K562 (cell line): ENCODE results near the gene IARS1. TPM values are rescaled to one million over a fixed set of nuclear protein-coding genes. Genes with fewer than 3 reads are reported as not detected.

ENCODE experiments used
- CEBPB ChIP-seq: fragments of 450-650 bp; IDR thresholded peaks from 2 replicates; pipeline ENCODE4 v1.6.1; 2016; ENCODE audit warnings: missing genetic modification characterization, missing compliant biosample characterization
- DLX4 ChIP-seq: fragments of 250-450 bp; sonication (Bioruptor Pico); IDR thresholded peaks from 2 replicates; pipeline ENCODE4 v1.6.1; 2021; ENCODE audit warnings: mild to moderate bottlenecking
- ELK1 ChIP-seq: sonication (generic); formaldehyde crosslinking; IDR thresholded peaks from 2 replicates; pipeline ENCODE4 v1.8.1; 2022; ENCODE audit warnings: missing genetic modification reagents
- FOSL1 ChIP-seq: fragments of 200-800 bp; sonication (Bioruptor generic); conservative IDR thresholded peaks from 2 replicates; pipeline ENCODE4 v1.6.1; 2016; ENCODE audit warnings: missing genetic modification characterization, missing compliant biosample characterization
- FOXM1 ChIP-seq, 2 experiments: fragments of 450-650 bp in 1 of 2; sonication (generic) in 1 of 2; formaldehyde crosslinking in 1 of 2; IDR thresholded peaks; 2 replicates each; pipeline versions ENCODE4 v1.6.1 to v1.9.0; 2017 to 2022; ENCODE audit warnings: low read depth in 2 of 2, mild to moderate bottlenecking in 2 of 2, missing genetic modification reagents in 1 of 2, moderate library complexity in 1 of 2
- HDAC1 ChIP-seq, 2 experiments: fragments of 450-650 bp; IDR thresholded peaks; 2 replicates each; pipeline ENCODE4 v1.6.1; 2016 to 2017; ENCODE audit warnings: inconsistent platforms in 1 of 2, mild to moderate bottlenecking in 1 of 2, moderate library complexity in 1 of 2
- HNRNPK ChIP-seq: fragments of 200-400 bp; formaldehyde crosslinking; IDR thresholded peaks from one replicate; pipeline ENCODE4 v1.6.1; 2018; ENCODE audit warnings: mild to moderate bottlenecking, low read depth, low read length; ENCODE audit not compliant: poor library complexity, severe bottlenecking
- LCOR ChIP-seq: sonication (generic); formaldehyde crosslinking; IDR thresholded peaks from 2 replicates; pipeline ENCODE4 v1.8.0; 2022; ENCODE audit warnings: mild to moderate bottlenecking, missing genetic modification reagents
- MAX ChIP-seq: sonication (generic); formaldehyde crosslinking; IDR thresholded peaks from 2 replicates; pipeline ENCODE4 v1.9.0; 2022; ENCODE audit warnings: mild to moderate bottlenecking, missing genetic modification reagents
- MTF1 ChIP-seq: fragments of 250-450 bp; sonication (Bioruptor Pico); IDR thresholded peaks from 2 replicates; pipeline ENCODE4 v1.9.0; 2021; ENCODE audit warnings: moderate library complexity, mild to moderate bottlenecking, inconsistent platforms, borderline replicate concordance
- MYC ChIP-seq, 2 experiments: fragments of 250-450 bp in 1 of 2; sonication (Bioruptor Pico) in 1 of 2; IDR thresholded peaks; 2 replicates each; pipeline versions ENCODE4 v1.5.1 to v1.6.1; 2012 to 2021; ENCODE audit warnings: low read depth in 2 of 2, borderline replicate concordance in 1 of 2, improper control_type of control experiment in 1 of 2, low read length in 1 of 2, mild to moderate bottlenecking in 1 of 2, moderate library complexity in 1 of 2
- NFATC3 ChIP-seq: fragments of 450-650 bp; IDR thresholded peaks from 2 replicates; pipeline ENCODE4 v1.6.1; 2017; ENCODE audit warnings: mild to moderate bottlenecking
- NR2C1 ChIP-seq, 2 experiments: fragments of 450-650 bp; IDR thresholded peaks; 2 replicates each; pipeline ENCODE4 v1.6.1; 2017; ENCODE audit warnings: mild to moderate bottlenecking in 2 of 2, antibody characterized with exemption in 1 of 2, inconsistent platforms in 1 of 2, missing compliant biosample characterization in 1 of 2, missing genetic modification characterization in 1 of 2
- RUNX1 ChIP-seq: sonication (generic); IDR thresholded peaks from 2 replicates; pipeline ENCODE4 v1.6.1; 2016; ENCODE audit warnings: antibody characterized with exemption, low read depth
- TCF15 ChIP-seq: fragments of 250-450 bp; sonication (Bioruptor Pico); IDR thresholded peaks from 2 replicates; pipeline ENCODE4 v1.8.0; 2022; ENCODE audit warnings: moderate library complexity, mild to moderate bottlenecking, inconsistent platforms
- ZBTB11 ChIP-seq, 3 experiments: fragments of 200-800 bp in 1 of 3; fragments of 250-450 bp in 1 of 3; fragments of 450-650 bp in 1 of 3; sonication (Bioruptor Pico) in 1 of 3; sonication (Bioruptor generic) in 1 of 3; formaldehyde crosslinking in 1 of 3; IDR thresholded peaks; 2 replicates each; pipeline versions ENCODE4 v1.6.1 to v1.8.0; 2016 to 2022; ENCODE audit warnings: mild to moderate bottlenecking in 2 of 3, missing genetic modification characterization in 2 of 3, missing compliant biosample characterization in 1 of 3, moderate library complexity in 1 of 3
- ZBTB7A ChIP-seq: IDR thresholded peaks from 2 replicates; pipeline ENCODE4 v1.6.1; 2011; ENCODE audit warnings: low read depth, mild to moderate bottlenecking, low read length, moderate library complexity, borderline replicate concordance; ENCODE audit not compliant: control insufficient read depth
- ZNF121 ChIP-seq: sonication (generic); formaldehyde crosslinking; conservative IDR thresholded peaks from 2 replicates; pipeline ENCODE4 v1.8.0; 2022; ENCODE audit warnings: missing genetic modification reagents
- ZNF695 ChIP-seq: fragments of 450-650 bp; formaldehyde crosslinking; IDR thresholded peaks from 2 replicates; pipeline ENCODE4 v1.4.0; 2020; ENCODE audit warnings: mild to moderate bottlenecking, moderate library complexity
- ZNF76 ChIP-seq: fragments of 250-450 bp; sonication (Bioruptor Pico); IDR thresholded peaks from 2 replicates; pipeline ENCODE4 v1.4.0; 2020; ENCODE audit warnings: mild to moderate bottlenecking, moderate library complexity, borderline replicate concordance
- polyA plus RNA-seq, 8 experiments: library from polyadenylated mRNA; depleted of rRNA in 4 of 8; stranded (reverse) in 5 of 8; unstranded in 3 of 8; fragments of >200 nt; fragmentation: Nextera tagmentation in 2 of 8; fragmentation: Illumina TruSeq in 1 of 8; extraction: Ambion mirVana in 2 of 8; extraction: Trizol in 1 of 8; gene quantifications; 2 replicates each; pipeline versions ENCODE4 v1.2.1 to v1.2.3, GENCODE V29; 2011 to 2014; ENCODE audit warnings: inconsistent platforms in 1 of 8, missing spikeins in 1 of 8
- total RNA-seq, 7 experiments: library from RNA; depleted of rRNA in 6 of 7; stranded (reverse); fragments of >200 nt in 6 of 7; fragmentation: Illumina TruSeq in 2 of 7; extraction: Trizol in 2 of 7; gene quantifications; 2 replicates each; pipeline versions ENCODE4 v1.2.1 to v1.2.3, GENCODE V29; 2011 to 2021; ENCODE audit warnings: low replicate concordance in 1 of 7

Gene IARS1
- total and polyA plus RNA-seq, 9 of the 15 experiments (the other 6 are each of a cell fraction or from before 2014, with no cell fraction given): 119 to 371 (median 234) TPM

- TF ChIP-seq MTF1 (CRISPR knock-in tag) (no peak), HDAC1 (IDR thresholded peaks at IDR 0.05) (peak; percentile 83 to 99), MYC (IDR thresholded peaks at IDR 0.05; ENCODE audit: low read depth, low read length) (peak; percentile 98), MYC (CRISPR knock-in tag; IDR thresholded peaks at IDR 0.05; ENCODE audit: borderline replicate concordance, low read depth) (peak; percentile 98), FOSL1 (peak; percentile 48; the same call in 1 of the 2 replicates), HNRNPK (no peak), RUNX1 (no peak), FOXM1 (IDR thresholded peaks at IDR 0.05; ENCODE audit: low read depth) (peak; percentile 49; the same call in 1 of the 2 replicates), FOXM1 (CRISPR knock-in tag; IDR thresholded peaks at IDR 0.05; ENCODE audit: low read depth) (no peak), TCF15 (CRISPR knock-in tag) (no peak), ELK1 (no peak), LCOR (peak; percentile 5; the same call in 1 of the 2 replicates), ZBTB7A (peak; percentile 35; the same call in 1 of the 2 replicates), NFATC3 (peak; percentile 93), NR2C1 (IDR thresholded peaks at IDR 0.05) (peak; percentile 81), NR2C1 (tag; IDR thresholded peaks at IDR 0.05) (peak; percentile 64), DLX4 (no peak), ZNF76 (CRISPR knock-in tag) (no peak), MAX (CRISPR knock-in tag) (peak; percentile 96), CEBPB (tag) (no peak), ZNF121 (CRISPR knock-in tag) (no peak), ZNF695 (CRISPR knock-in tag) (no peak), ZBTB11 (CRISPR knock-in tag; IDR thresholded peaks at IDR 0.05) (peak; percentile 95 to 100 (median 99))
Observed at GRCh38 chr9:92325269-92325990, 31.9 kb upstream of the IARS1 start, which contains the start of the genes CENPP and NOL8 (continued).
